NB4 (cell line): ENCODE measurements around the gene MRFAP1.

Experiments used
- CTCF ChIP-seq: IDR thresholded peaks from one replicate; pipeline ENCODE4 v1.5.1; 2012; ENCODE audit warnings: low read depth, low read length
- MYC ChIP-seq: IDR thresholded peaks from 2 replicates; pipeline ENCODE4 v1.6.1; 2011; ENCODE audit warnings: low read depth, low read length
- POLR2A ChIP-seq: IDR thresholded peaks from 2 replicates; pipeline ENCODE4 v1.6.1; 2011; ENCODE audit warnings: mild to moderate bottlenecking; ENCODE audit not compliant: insufficient read length; ENCODE audit errors: extremely low read depth
- TF ChIP-seq, protein P1 (sequence below): IDR thresholded peaks from 2 replicates; pipeline ENCODE4 v1.6.1; 2011; ENCODE audit warnings: low read depth, low read length

- TF ChIP-seq CTCF (no peak), POLR2A (no peak), MYC (no peak)
- TF ChIP-seq, protein P1, sequence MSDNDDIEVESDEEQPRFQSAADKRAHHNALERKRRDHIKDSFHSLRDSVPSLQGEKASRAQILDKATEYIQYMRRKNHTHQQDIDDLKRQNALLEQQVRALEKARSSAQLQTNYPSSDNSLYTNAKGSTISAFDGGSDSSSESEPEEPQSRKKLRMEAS: no peak
Measured at GRCh38 chr4:6603128-6603527, 37.4 kb upstream of the MRFAP1 start.
